GM18519 (cell line): ENCODE data around the gene SYDE1.
A peak's percentile ranks its signal among the peaks of the same experiment; 100 is the strongest.

Source experiments
- ATAC-seq: cut with Tn5 transposase; IDR thresholded peaks from one replicate; pipeline ENCODE4 v1.9.1; 2021; ENCODE audit warnings: mild to moderate bottlenecking, moderate library complexity; ENCODE audit not compliant: unreplicated experiment, low FRiP score

SYDE1 gene

GRCh38 chr19:15123900-15124299 is 16.7 kb downstream of the SYDE1 start:
- no peak for ATAC-seq

- no peak for ATAC-seq
Measured at GRCh38 chr19:15124572-15125231, 17.5 kb downstream of the SYDE1 start.

GRCh38 chr19:15125232-15126067 is 18.2 kb downstream of the SYDE1 start:
- ATAC-seq = peak; percentile 77

GRCh38 chr19:15126131-15126910 is 19.1 kb downstream of the SYDE1 start:
- no peak for ATAC-seq

GRCh38 chr19:15128162-15128770 is 21.1 kb downstream of the SYDE1 start:
- no peak for ATAC-seq

- no peak for ATAC-seq
Measured at GRCh38 chr19:15129856-15130585, 22.8 kb downstream of the SYDE1 start.

- ATAC-seq = no peak
Measured at GRCh38 chr19:15136234-15136954, 29.2 kb downstream of the SYDE1 start.

GRCh38 chr19:15137777-15138176 is 30.6 kb downstream of the SYDE1 start:
- no peak for ATAC-seq

- no peak for ATAC-seq
Measured at GRCh38 chr19:15138427-15138826, 31.2 kb downstream of the SYDE1 start.

- ATAC-seq = no peak
Measured at GRCh38 chr19:15141143-15141542, 33.9 kb downstream of the SYDE1 start.

GRCh38 chr19:15142313-15142712 is 35.1 kb downstream of the SYDE1 start:
- ATAC-seq = no peak

- no peak for ATAC-seq
Measured at GRCh38 chr19:15144046-15144646, 36.9 kb downstream of the SYDE1 start.

- no peak for ATAC-seq
Measured at GRCh38 chr19:15147090-15147489, 39.9 kb downstream of the SYDE1 start.

- no peak for ATAC-seq
Measured at GRCh38 chr19:15149737-15150136, 42.5 kb downstream of the SYDE1 start.

GRCh38 chr19:15154002-15154612 is 46.9 kb downstream of the SYDE1 start:
- no peak for ATAC-seq

- ATAC-seq = no peak
Measured at GRCh38 chr19:15155296-15155695, 48.1 kb downstream of the SYDE1 start.

GRCh38 chr19:15156391-15156790 is 49.2 kb downstream of the SYDE1 start:
- no peak for ATAC-seq

GRCh38 chr19:15159251-15159650 is 52.0 kb downstream of the SYDE1 start:
- ATAC-seq = no peak
